Activated CD4-positive, alpha-beta memory T cell treated with anti-CD3 and anti-CD28 coated beads for 36 hours (primary cell): ENCODE data around the gene ANKDD1A. TPM values are rescaled to one million over a fixed set of nuclear protein-coding genes. Genes with fewer than 3 reads are reported as not detected.

Experiments
- total RNA-seq, 2 experiments: library from RNA; stranded (reverse); gene quantifications; one replicate each; pipeline ENCODE4 v1.2.3, GENCODE V29; 2021

The ANKDD1A gene
- total RNA-seq, 2 experiments from 2014 or later, result 6.3 to 6.6 TPM

Other genes starting within 250 kb of the ANKDD1A start
- under 1 TPM in 1 of 2 experiments, not detected in 1; 0.12 TPM for gene RBPMS2, start 136.3 kb upstream of the ANKDD1A start, total RNA-seq
- gene PIF1, start 86.3 kb upstream of the ANKDD1A start, total RNA-seq, result 10 to 100 TPM; 23.6 to 30.2 TPM
- 10 to 100 TPM; 15.3 to 15.6 TPM for gene PLEKHO2, start 70.0 kb upstream of the ANKDD1A start, total RNA-seq
- 10 to 100 TPM; 69.3 to 73.0 TPM for gene SPG21, start 78.0 kb downstream of the ANKDD1A start, total RNA-seq
- 10 to 100 TPM; 18.2 to 18.3 TPM for gene MTFMT, start 117.7 kb downstream of the ANKDD1A start, total RNA-seq
- gene SLC51B, start 133.5 kb downstream of the ANKDD1A start, total RNA-seq, result not detected
- gene RASL12, start 156.1 kb downstream of the ANKDD1A start, total RNA-seq, result not detected
- not detected for gene KBTBD13, start 164.8 kb downstream of the ANKDD1A start, total RNA-seq
- 1 to 10 TPM; 2.1 to 2.4 TPM for gene UBAP1L, start 203.3 kb downstream of the ANKDD1A start, total RNA-seq
- 10 to 100 TPM; 32.8 to 33.0 TPM for gene PDCD7, start 221.9 kb downstream of the ANKDD1A start, total RNA-seq